Motor neuron (in vitro differentiated cells): ENCODE data around the gene ZP2. TPM values are rescaled to one million over a fixed set of nuclear protein-coding genes. Genes with fewer than 3 reads are reported as not detected.
"Not testable (repeated sequence)": the region's sequence is repeated elsewhere in the genome, so short reads cannot be mapped to it uniquely, and the experiment has no call there.

Experiments
- ATAC-seq, 8 experiments: fragments of 200-7000 bp; cut with Tn5 transposase; replicated peaks in 6 of 8; 2 replicates each; pipeline ENCODE4 v1.8.0; 2021; ENCODE audit warnings: mild to moderate bottlenecking in 8 of 8, moderate library complexity in 8 of 8
- H3K27ac ChIP-seq, 2 donors: fragments of 250-450 bp; sonication (Bioruptor Pico); 2 replicates each; pipeline ENCODE4 v1.9.0; 2021; ENCODE audit warnings: antibody characterized with exemption in 2 of 2, mild to moderate bottlenecking in 2 of 2, moderate library complexity in 1 of 2
- H3K4me1 ChIP-seq, 2 donors: fragments of 250-450 bp; sonication (Bioruptor Pico); replicated peaks in 1 of 2; 2 replicates each; pipeline ENCODE4 v1.6.1; 2021; ENCODE audit warnings: antibody characterized with exemption in 2 of 2, mild to moderate bottlenecking in 2 of 2, moderate library complexity in 1 of 2
- H3K4me3 ChIP-seq, 5 donors: fragments of 250-450 bp; sonication (Bioruptor Pico); 2 replicates each; pipeline ENCODE4 v1.9.0; 2021; ENCODE audit warnings: antibody characterized with exemption in 5 of 5, mild to moderate bottlenecking in 5 of 5, moderate library complexity in 4 of 5
- WGBS, 10 experiments: fragments of 450-650 bp; shearing (Covaris generic); methylation state at CpG; one replicate each; pipeline ENCODE4 v1.0.0; 2022; 5-methylcytosine and 5-hydroxymethylcytosine counted together
- in situ Hi-C, 9 experiments: fragments of 400-800 bp; cut with MboI; loops; one replicate each; pipeline ENCODE4 v1.15.0; 2021; ENCODE audit warnings: low sequenced_read_pairs in 9 of 9, low pct_unique_long_range_greater_than_20kb in 2 of 9; ENCODE audit not compliant: unreplicated experiment in 9 of 9
- total RNA-seq, 8 experiments: library from RNA; unstranded; fragments of 300-600 nt; gene quantifications; 2 replicates each; pipeline versions ENCODE4 v1.2.3 to v1.2.4, GENCODE V29; 2022

ZP2 gene
- total RNA-seq, 8 experiments from 2014 or later: not detected

- Histone ChIP-seq H3K4me1 (no peaks in the 10 kb centered on the region), H3K4me3 (no peak overlapping the region), H3K27ac (no peak overlapping the region)
- in situ Hi-C loops: no loop called here
- WGBS, 10 experiments: 61 to 100% (median 96%) methylated on average over 1 to 4 of the region's 4 CpGs; no CpG with 5 or more reads in 3 of the 10 experiments
- no peak for ATAC-seq
These were observed 47.8 kb downstream of the ZP2 start for GRCh38 chr16:21163576-21163975.

DNA sequence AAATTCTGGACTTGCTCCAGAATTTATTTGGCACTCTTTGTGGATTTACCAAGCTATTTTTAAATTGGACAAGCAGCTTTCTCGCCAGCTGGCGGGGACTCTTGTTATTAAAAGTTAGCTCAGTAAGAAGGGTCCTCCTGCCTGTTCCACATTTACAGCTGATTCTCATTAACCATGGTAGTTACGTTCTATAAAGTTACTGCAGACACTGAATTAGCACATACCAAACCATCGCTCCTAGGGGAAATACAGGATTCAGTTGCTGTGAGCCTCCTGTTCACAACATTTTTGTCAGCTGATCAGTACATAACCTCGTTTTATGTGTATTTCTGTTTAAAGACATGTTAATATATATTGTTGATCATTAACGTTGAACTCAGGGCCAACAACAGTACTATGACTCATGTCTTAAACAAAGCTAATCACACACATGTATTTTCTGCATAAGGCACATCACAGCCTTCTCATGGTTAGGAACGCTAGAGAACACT, 48.7 kb downstream of the ZP2 start:
- no peak overlapping the region for H3K4me3 ChIP-seq
- in situ Hi-C loops: no loop called here
- no peaks in the 10 kb centered on the region for H3K4me1 ChIP-seq
- WGBS, 10 experiments: 4 to 100% (median 72%) methylated on average over 1 to 7 of the region's 7 CpGs
- peak in 1 of 8 experiments; percentile 2 for ATAC-seq
- H3K27ac ChIP-seq: no peak overlapping the region

- Histone ChIP-seq H3K4me1 (no peaks in the 10 kb centered on the region), H3K27ac (no peak overlapping the region), H3K4me3 (no peak overlapping the region)
- WGBS, 10 experiments: 80 to 100% (median 86%) methylated on average over 1 to 2 of the region's 2 CpGs; no CpG with 5 or more reads in 5 of the 10 experiments
- no peak for ATAC-seq
- in situ Hi-C loops: no loop called here
These were observed 50.2 kb downstream of the ZP2 start for GRCh38 chr16:21161211-21161610.

- no peak overlapping the region for H3K4me3 ChIP-seq
- H3K4me1 ChIP-seq: no peaks in the 10 kb centered on the region
- no peak overlapping the region for H3K27ac ChIP-seq
- WGBS, 10 experiments: 0 to 100% (median 53%) methylated on average over 1 of the region's 1 CpG; no CpG with 5 or more reads in 2 of the 10 experiments
- in situ Hi-C loops: no loop called here
- no peak for ATAC-seq
These were observed 51.1 kb downstream of the ZP2 start for GRCh38 chr16:21160276-21160675.

- 0 to 28% (median 13%) methylated on average over 1 to 8 of the region's 27 CpGs; no CpG with 5 or more reads in 3 of the 10 experiments for WGBS, 10 experiments
- Histone ChIP-seq H3K4me3 (peak overlapping the region; percentile 47 to 95 (median 69)), H3K27ac (no peak overlapping the region), H3K4me1 (no peaks in the 10 kb centered on the region)
- in situ Hi-C loops: no loop called here
- peak; percentile 3 to 65 (median 54) for ATAC-seq
These were observed 52.0 kb downstream of the ZP2 start for GRCh38 chr16:21159281-21159951.

GRCh38 chr16:21158208-21159110, 52.9 kb downstream of the ZP2 start, which contains the start of gene LDAF1:
LDAF1 (plus strand) TSS chr16:21158674; CDS start chr16:21161183, 2,509 bp downstream.
- H3K4me3 ChIP-seq: peak within 1 kb of the TSS; percentile 47 to 95 (median 69)
- in situ Hi-C loops: no loop called here
- no peak within 1 kb of the TSS for H3K27ac ChIP-seq
- peak; percentile 88 to 96 (median 94) for ATAC-seq
- no peaks in the 10 kb centered on the region for H3K4me1 ChIP-seq
- WGBS, 10 experiments: 0 to 17% (median 0%) methylated on average over 1 to 7 of the region's 59 CpGs; no CpG with 5 or more reads in 1 of the 10 experiments

DNA sequence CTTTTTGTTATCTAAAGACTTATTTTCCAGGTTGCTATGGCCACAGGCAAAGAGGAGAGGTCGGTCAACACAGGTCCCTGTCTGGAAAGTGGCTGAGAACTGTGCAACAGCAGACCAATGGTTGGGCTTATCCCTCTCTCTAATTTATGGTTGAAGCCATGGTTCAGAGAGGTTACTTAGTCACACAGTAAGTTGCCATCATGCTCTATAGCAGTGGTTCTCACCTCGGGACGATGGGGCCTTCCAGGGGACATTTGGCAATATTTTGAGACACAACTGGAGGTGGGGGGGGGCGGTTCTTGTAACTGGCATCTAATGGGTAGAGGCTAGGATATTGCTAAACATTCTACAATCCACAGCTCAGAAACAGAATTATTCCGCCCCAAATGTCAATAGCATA, 53.7 kb downstream of the ZP2 start:
- H3K27ac ChIP-seq: no peak overlapping the region
- in situ Hi-C loops: no loop called here
- no peaks in the 10 kb centered on the region for H3K4me1 ChIP-seq
- WGBS, 10 experiments: 20 to 80% (median 71%) methylated on average over 1 to 5 of the region's 5 CpGs; no CpG with 5 or more reads in 5 of the 10 experiments
- ATAC-seq: no peak
- peak overlapping the region in 1 of 5 donors; percentile 69 for H3K4me3 ChIP-seq

- in situ Hi-C loops: no loop called here
- no peak overlapping the region for H3K4me3 ChIP-seq
- H3K27ac ChIP-seq: no peak overlapping the region
- H3K4me1 ChIP-seq: no peaks in the 10 kb centered on the region
- 8 to 100% (median 50%) methylated on average over 1 to 6 of the region's 6 CpGs; no CpG with 5 or more reads in 1 of the 10 experiments for WGBS, 10 experiments
- peak in 6 of 8 experiments; percentile 8 to 20 (median 16) for ATAC-seq
These were observed 54.5 kb downstream of the ZP2 start for GRCh38 chr16:21156767-21157467.

- WGBS, 10 experiments: 8 to 88% (median 55%) methylated on average over 1 of the region's 1 CpG; no CpG with 5 or more reads in 2 of the 10 experiments
- in situ Hi-C loops: not testable (repeated sequence)
These were observed 55.4 kb downstream of the ZP2 start for GRCh38 chr16:21156011-21156410.

DNA sequence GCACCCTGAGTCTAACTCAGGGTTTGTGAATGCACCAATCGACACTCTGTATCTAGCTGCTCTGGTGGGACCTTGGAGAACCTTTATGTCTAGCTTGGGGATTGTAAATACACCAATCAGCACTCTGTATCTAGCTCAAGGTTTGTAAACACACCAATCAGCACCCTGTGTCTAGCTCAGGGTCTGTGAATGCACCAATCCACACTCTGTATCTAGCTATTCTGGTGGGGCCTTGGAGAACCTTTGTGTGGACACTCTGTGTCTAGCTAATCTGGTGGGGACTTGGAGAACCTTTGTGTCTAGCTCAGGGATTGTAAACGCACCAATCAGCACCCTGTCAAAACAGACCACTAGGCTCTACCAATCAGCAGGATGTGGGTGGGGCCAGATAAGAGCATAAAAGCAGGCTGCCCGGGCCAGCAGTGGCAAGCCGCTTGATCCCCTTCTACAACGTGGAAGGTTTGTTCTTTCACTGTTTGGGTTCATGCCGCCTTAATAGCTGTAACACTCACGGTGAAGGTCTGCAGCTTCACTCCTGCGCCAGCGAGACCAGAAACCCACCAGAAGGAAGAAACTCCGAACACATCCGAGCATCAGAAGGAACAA, 58.1 kb downstream of the ZP2 start:
- ATAC-seq, H3K4me1 ChIP-seq, in situ Hi-C loops, H3K4me3 ChIP-seq, H3K27ac ChIP-seq: not testable (repeated sequence)
- 80 to 100% (median 84%) methylated on average over 1 to 5 of the region's 11 CpGs; no CpG with 5 or more reads in 3 of the 10 experiments for WGBS, 10 experiments

More at GRCh38 chr16:21156011-21156410, 55.4 kb downstream of the ZP2 start:
- H3K4me3 ChIP-seq, ATAC-seq, H3K4me1 ChIP-seq, H3K27ac ChIP-seq: not testable (repeated sequence)

DNA sequence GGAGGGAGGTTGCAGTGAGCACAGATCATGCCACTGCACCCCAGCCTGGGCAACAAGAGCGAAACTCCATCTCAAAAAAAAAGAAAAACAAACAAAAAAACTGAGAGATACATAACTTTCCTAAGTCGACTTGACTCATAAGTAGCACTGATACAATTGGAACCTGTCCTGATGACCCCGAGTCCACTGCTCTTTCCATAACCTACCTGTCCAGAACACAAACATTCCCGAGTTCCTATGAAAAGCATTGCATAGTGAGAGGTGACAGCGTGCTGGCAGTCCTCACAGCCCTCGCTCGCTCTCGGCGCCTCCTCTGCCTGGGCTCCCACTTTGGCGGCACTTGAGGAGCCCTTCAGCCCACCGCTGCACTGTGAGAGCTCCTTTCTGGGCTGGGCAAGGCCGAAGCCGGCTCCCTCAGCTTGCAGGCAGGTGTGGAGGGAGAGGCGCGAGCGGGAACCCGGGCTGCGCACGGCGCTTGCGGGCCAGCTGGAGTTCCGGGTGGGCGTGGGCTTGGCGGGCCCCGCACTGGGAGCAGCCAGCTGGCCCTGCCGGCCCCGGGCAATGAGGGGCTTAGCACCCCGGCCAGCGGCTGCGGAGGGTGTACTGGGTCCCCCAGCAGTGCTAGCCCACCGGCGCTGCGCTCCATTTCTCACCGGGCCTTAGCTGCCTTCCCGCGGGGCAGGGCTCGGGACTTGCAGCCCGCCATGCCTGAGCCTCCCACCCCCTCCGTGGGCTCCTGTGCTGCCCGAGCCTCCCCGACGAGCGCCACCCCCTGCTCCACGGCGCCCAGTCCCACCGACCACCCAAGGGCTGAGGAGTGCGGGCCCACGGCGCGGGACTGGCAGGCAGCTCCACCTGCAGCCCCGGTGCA, 59.0 kb downstream of the ZP2 start:
- WGBS, 10 experiments: 83 to 100% (median 93%) methylated on average over 1 to 7 of the region's 51 CpGs; no CpG with 5 or more reads in 3 of the 10 experiments
- H3K4me1 ChIP-seq, H3K27ac ChIP-seq, ATAC-seq, in situ Hi-C loops, H3K4me3 ChIP-seq: not testable (repeated sequence)
